Measurements from ENCODE around the gene MYBPC3. TPM values are rescaled to one million over a fixed set of nuclear protein-coding genes. Genes with fewer than 3 reads are reported as not detected.

Gene MYBPC3
- total and polyA plus RNA-seq, 10 of the 15 experiments (the other 5 are each of a cell fraction or from before 2014, with no cell fraction given) = 0.03 to 0.08 (median 0.03) TPM; not detected in 7

- no peak overlapping the region for H2AFZ ChIP-seq (ENCODE audit: control insufficient read depth, low read depth, low read length)
- ATAC-seq (no peak), DNase-seq (ENCODE audit: low read depth, low spot score) (no peak), FAIRE-seq (no peak)
- H3K79me2 ChIP-seq (ENCODE audit: control insufficient read depth, insufficient read depth, low read length) = peaks cover 9% of the 10 kb centered on the region
- SMC1A ChIA-PET (ENCODE audit: uncharacterized antibody, unreplicated experiment) = interaction anchor here (1.3 kb wide), 1 partner anchor 11 kb away, joined by 3 read pairs; no protein-coding TSS in a partner anchor
- no peaks in the 10 kb centered on the region for H3K9me3 ChIP-seq (replicated peaks; ENCODE audit: control insufficient read depth, insufficient read depth, low read length)
- H3K4me1 ChIP-seq (ENCODE audit: control insufficient read depth, insufficient read depth, low read length) = peaks cover 8% of the 10 kb centered on the region
- no peaks in the 10 kb centered on the region for H3K36me3 ChIP-seq (ENCODE audit: control insufficient read depth in 2 of 2, insufficient read depth in 2 of 2, low read length in 1 of 2)
- intact Hi-C loops (cut with micrococcal nuclease; ENCODE audit: unreplicated experiment) = no loop called here
- CTCF ChIA-PET = interaction anchor here (0.9 kb wide), 1 partner anchor 9 kb away, joined by 5 read pairs; no protein-coding TSS in a partner anchor
- H3K27me3 ChIP-seq (replicated peaks in 1 of 2; ENCODE audit: control insufficient read depth in 2 of 2, insufficient read depth in 2 of 2, low read length in 1 of 2) = no peaks in the 10 kb centered on the region
- RAD21 ChIA-PET (ENCODE audit: unreplicated experiment) = no interaction called here
- H4K20me1 ChIP-seq (ENCODE audit: control insufficient read depth, insufficient read depth) = no peaks in the 10 kb centered on the region
- no peak overlapping the region for H3K4me3 ChIP-seq
- H3K4me2 ChIP-seq (ENCODE audit: control insufficient read depth, insufficient read depth) = no peak overlapping the region
- no TSS peak for BruUV-seq (replicated peaks)
- no peak overlapping the region for H3K9ac ChIP-seq (ENCODE audit: control insufficient read depth, insufficient read depth, low read length)
- POLR2A ChIA-PET = interaction anchor here (1.1 kb wide), 1 partner anchor 12 kb away, joined by 5 read pairs; no protein-coding TSS in a partner anchor
- in situ Hi-C loops (cut with MboI) = no loop called here
- no peak overlapping the region for H3K27ac ChIP-seq (ENCODE audit: control insufficient read depth, insufficient read depth)
- WGBS (ENCODE audit: insufficient coverage, insufficient replicate concordance, low lambda C conversion rate, missing lambda C conversion rate) = 22% methylated on average over 4 of the region's 4 CpGs
- TF ChIP-seq, protein P1, sequence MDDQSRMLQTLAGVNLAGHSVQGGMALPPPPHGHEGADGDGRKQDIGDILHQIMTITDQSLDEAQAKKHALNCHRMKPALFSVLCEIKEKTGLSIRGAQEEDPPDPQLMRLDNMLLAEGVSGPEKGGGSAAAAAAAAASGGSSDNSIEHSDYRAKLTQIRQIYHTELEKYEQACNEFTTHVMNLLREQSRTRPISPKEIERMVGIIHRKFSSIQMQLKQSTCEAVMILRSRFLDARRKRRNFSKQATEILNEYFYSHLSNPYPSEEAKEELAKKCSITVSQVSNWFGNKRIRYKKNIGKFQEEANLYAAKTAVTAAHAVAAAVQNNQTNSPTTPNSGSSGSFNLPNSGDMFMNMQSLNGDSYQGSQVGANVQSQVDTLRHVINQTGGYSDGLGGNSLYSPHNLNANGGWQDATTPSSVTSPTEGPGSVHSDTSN (IDR thresholded peaks at IDR 0.05; ENCODE audit: insufficient replicate concordance, low read depth, low read length) = no peak
- TF ChIP-seq, protein P2, sequence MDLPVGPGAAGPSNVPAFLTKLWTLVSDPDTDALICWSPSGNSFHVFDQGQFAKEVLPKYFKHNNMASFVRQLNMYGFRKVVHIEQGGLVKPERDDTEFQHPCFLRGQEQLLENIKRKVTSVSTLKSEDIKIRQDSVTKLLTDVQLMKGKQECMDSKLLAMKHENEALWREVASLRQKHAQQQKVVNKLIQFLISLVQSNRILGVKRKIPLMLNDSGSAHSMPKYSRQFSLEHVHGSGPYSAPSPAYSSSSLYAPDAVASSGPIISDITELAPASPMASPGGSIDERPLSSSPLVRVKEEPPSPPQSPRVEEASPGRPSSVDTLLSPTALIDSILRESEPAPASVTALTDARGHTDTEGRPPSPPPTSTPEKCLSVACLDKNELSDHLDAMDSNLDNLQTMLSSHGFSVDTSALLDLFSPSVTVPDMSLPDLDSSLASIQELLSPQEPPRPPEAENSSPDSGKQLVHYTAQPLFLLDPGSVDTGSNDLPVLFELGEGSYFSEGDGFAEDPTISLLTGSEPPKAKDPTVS (IDR thresholded peaks at IDR 0.05; ENCODE audit: low read depth, low read length) = no peak
- TF ChIP-seq, protein P3, sequence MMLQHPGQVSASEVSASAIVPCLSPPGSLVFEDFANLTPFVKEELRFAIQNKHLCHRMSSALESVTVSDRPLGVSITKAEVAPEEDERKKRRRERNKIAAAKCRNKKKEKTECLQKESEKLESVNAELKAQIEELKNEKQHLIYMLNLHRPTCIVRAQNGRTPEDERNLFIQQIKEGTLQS (IDR thresholded peaks at IDR 0.05; ENCODE audit: borderline replicate concordance, extremely low read depth, low read depth, low read length) = no peak
- TF ChIP-seq POU2F2 (IDR thresholded peaks at IDR 0.05; ENCODE audit: borderline replicate concordance, low read depth, low read length) = no peak
- TF ChIP-seq CBFB (IDR thresholded peaks at IDR 0.05; ENCODE audit: low read depth) = no peak
- no peak for TF ChIP-seq E4F1 (IDR thresholded peaks at IDR 0.05; ENCODE audit: borderline replicate concordance, partially characterized antibody)
- TF ChIP-seq CBX3 (IDR thresholded peaks at IDR 0.05; ENCODE audit: borderline replicate concordance, low read depth) = no peak
- TF ChIP-seq ZBTB11 (CRISPR knock-in tag; IDR thresholded peaks at IDR 0.05) = no peak
- TF ChIP-seq RBBP5 (conservative IDR thresholded peaks at IDR 0.05) = no peak
- TF ChIP-seq USF2 (IDR thresholded peaks at IDR 0.05; ENCODE audit: borderline replicate concordance, low read depth, low read length) = no peak
- TF ChIP-seq, protein P4, sequence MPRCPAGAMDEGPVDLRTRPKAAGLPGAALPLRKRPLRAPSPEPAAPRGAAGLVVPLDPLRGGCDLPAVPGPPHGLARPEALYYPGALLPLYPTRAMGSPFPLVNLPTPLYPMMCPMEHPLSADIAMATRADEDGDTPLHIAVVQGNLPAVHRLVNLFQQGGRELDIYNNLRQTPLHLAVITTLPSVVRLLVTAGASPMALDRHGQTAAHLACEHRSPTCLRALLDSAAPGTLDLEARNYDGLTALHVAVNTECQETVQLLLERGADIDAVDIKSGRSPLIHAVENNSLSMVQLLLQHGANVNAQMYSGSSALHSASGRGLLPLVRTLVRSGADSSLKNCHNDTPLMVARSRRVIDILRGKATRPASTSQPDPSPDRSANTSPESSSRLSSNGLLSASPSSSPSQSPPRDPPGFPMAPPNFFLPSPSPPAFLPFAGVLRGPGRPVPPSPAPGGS (IDR thresholded peaks at IDR 0.05; ENCODE audit: borderline replicate concordance, insufficient read depth, low read depth, low read length, poor library complexity, severe bottlenecking) = no peak
These were observed 30.6 kb upstream of the MYBPC3 start for GRCh38 chr11:47383071-47383470.

All from GM12878 (cell line).